ENCODE data around the gene EEF1AKMT4.

The EEF1AKMT4 gene

GRCh38 chr3:184299488-184300377 lies 50.3 kb downstream of the EEF1AKMT4 start:
- DNase-seq (ENCODE audit: low spot score), result no peak

- DNase-seq (ENCODE audit: low spot score), result no peak
Measured at GRCh38 chr3:184300378-184300720, 50.9 kb downstream of the EEF1AKMT4 start.

- DNase-seq (ENCODE audit: low spot score), result no peak
Measured at GRCh38 chr3:184305577-184305976, 56.1 kb downstream of the EEF1AKMT4 start.

GRCh38 chr3:184306341-184306972 lies 57.0 kb downstream of the EEF1AKMT4 start:
- DNase-seq (ENCODE audit: low spot score), result no peak

- no peak for DNase-seq (ENCODE audit: low spot score)
Measured at GRCh38 chr3:184307915-184308314, 58.4 kb downstream of the EEF1AKMT4 start.

Data from activated CD4-positive, alpha-beta T cell treated with anti-CD3 and anti-CD28 coated beads, Interleukin-2, Interleukin-4, amounts not matched to agents 100 ng/mL and 50 ng/mL, durations not matched to agents 16 hours and 8 hours (primary cell).